Naive thymus-derived CD4-positive, alpha-beta T cell (primary cell): ENCODE data around the gene TRAM2. TPM values are rescaled to one million over a fixed set of nuclear protein-coding genes. Genes with fewer than 3 reads are reported as not detected.

ENCODE experiments used
- ATAC-seq: fragments of 150-1000 bp; cut with Tn5 transposase; 2 replicates; pipeline ENCODE4 v1.10.0; 2021; ENCODE audit warnings: mild to moderate bottlenecking, moderate library complexity
- CTCF ChIA-PET: fragments of 350-600 bp; sonication (Branson Sonifier 250); formaldehyde crosslinking; loops from one replicate; lab custom pipeline; 2021; ENCODE audit warnings: antibody characterized with exemption; lab: Charles Lee
- POLR2A ChIA-PET: fragments of 350-600 bp; sonication (Branson Sonifier 250); formaldehyde crosslinking; loops from one replicate; lab custom pipeline; 2021; ENCODE audit warnings: antibody characterized with exemption, inconsistent platforms; lab: Charles Lee
- DNase-seq, 9 donors: peaks; one replicate each; pipeline versions ENCODE4 v3.0.0 to v3.0.0-alpha.2; 2020 to 2022; ENCODE audit warnings: mixed read lengths in 1 of 9
- H3K27ac ChIP-seq: one replicate; pipeline ENCODE4 v1.7.0; 2013; ENCODE audit warnings: mild to moderate bottlenecking, low read depth, low read length, moderate library complexity
- H3K27me3 ChIP-seq, 2 donors: one replicate each; pipeline ENCODE4 v1.7.0; 2013; ENCODE audit warnings: low read length in 2 of 2, mild to moderate bottlenecking in 2 of 2, moderate library complexity in 2 of 2; ENCODE audit not compliant: control insufficient read depth in 2 of 2, insufficient read depth in 2 of 2
- H3K36me3 ChIP-seq, 3 experiments: 1 replicate in 2 of 3; 2 replicates in 1 of 3; pipeline ENCODE4 v1.7.0; 2013; ENCODE audit warnings: low read length in 3 of 3, mild to moderate bottlenecking in 3 of 3, moderate library complexity in 1 of 3; ENCODE audit not compliant: insufficient read depth in 3 of 3, control insufficient read depth in 2 of 3
- H3K4me1 ChIP-seq, 2 donors: one replicate each; pipeline ENCODE4 v1.7.0; 2013; ENCODE audit warnings: low read length in 2 of 2, mild to moderate bottlenecking in 2 of 2, moderate library complexity in 1 of 2; ENCODE audit not compliant: control insufficient read depth in 2 of 2, insufficient read depth in 2 of 2
- H3K4me3 ChIP-seq: 2 replicates; pipeline ENCODE4 v1.7.0; 2013; ENCODE audit warnings: mild to moderate bottlenecking, low read length
- H3K9me3 ChIP-seq, 3 experiments: 1 replicate in 2 of 3; 2 replicates in 1 of 3; pipeline ENCODE4 v1.7.0; 2013; ENCODE audit warnings: low read length in 3 of 3; ENCODE audit not compliant: control insufficient read depth in 2 of 3
- H3K27ac Mint-ChIP-seq, 9 donors: one replicate each; pipeline ENCODE4 v1.8.0; 2020 to 2022; ENCODE audit warnings: mixed read lengths in 9 of 9, mild to moderate bottlenecking in 8 of 9, moderate library complexity in 5 of 9, inconsistent platforms in 2 of 9
- H3K27me3 Mint-ChIP-seq, 5 donors: one replicate each; pipeline ENCODE4 v1.8.0; 2021 to 2022; ENCODE audit warnings: mixed read lengths in 5 of 5, mild to moderate bottlenecking in 1 of 5
- H3K36me3 Mint-ChIP-seq, 5 donors: one replicate each; pipeline ENCODE4 v1.8.0; 2020 to 2022; ENCODE audit warnings: mixed read lengths in 5 of 5, mild to moderate bottlenecking in 3 of 5, inconsistent platforms in 1 of 5
- H3K4me1 Mint-ChIP-seq, 7 donors: one replicate each; pipeline ENCODE4 v1.8.0; 2020 to 2022; ENCODE audit warnings: mixed read lengths in 7 of 7, mild to moderate bottlenecking in 3 of 7, inconsistent platforms in 1 of 7
- H3K4me3 Mint-ChIP-seq, 10 donors: one replicate each; pipeline ENCODE4 v1.8.0; 2020 to 2022; ENCODE audit warnings: mild to moderate bottlenecking in 10 of 10, mixed read lengths in 10 of 10, moderate library complexity in 6 of 10, inconsistent platforms in 2 of 10
- H3K9me3 Mint-ChIP-seq, 11 donors: one replicate each; pipeline ENCODE4 v1.8.0; 2020 to 2022; ENCODE audit warnings: mixed read lengths in 11 of 11, mild to moderate bottlenecking in 4 of 11, inconsistent platforms in 1 of 11, moderate library complexity in 1 of 11
- intact Hi-C, 2 donors: fragments of 100-400 bp; cut with micrococcal nuclease; formaldehyde crosslinking; loops; one replicate each; pipeline ENCODE4 v1.15.1; 2023
- polyA plus RNA-seq, 2 donors: library from polyadenylated mRNA; unstranded; fragments of 300-500 nt; fragmentation: Illumina TruSeq; gene quantifications; one replicate each; pipeline ENCODE4 v1.2.3, GENCODE V29; 2021
- total RNA-seq, 6 experiments: library from RNA in 5 of 6; stranded (reverse) in 5 of 6; gene quantifications; 1 replicate in 5 of 6; 2 replicates in 1 of 6; pipeline ENCODE4 v1.2.3 and lab custom pipeline; 2021 to 2026

The TRAM2 gene
- total and polyA plus RNA-seq, 7 experiments from 2014 or later = 3.2 to 10.9 (median 10.3) TPM

- no peak overlapping the region for H3K27ac Mint-ChIP-seq
- no peaks in the 10 kb centered on the region for H3K9me3 ChIP-seq
- no peak overlapping the region for H3K4me3 ChIP-seq
- H3K36me3 Mint-ChIP-seq = no peaks in the 10 kb centered on the region
- H3K9me3 Mint-ChIP-seq = no peaks in the 10 kb centered on the region
- no peak for ATAC-seq
- CTCF ChIA-PET = no interaction called here
- H3K36me3 ChIP-seq = no peaks in the 10 kb centered on the region
- peaks cover 3 to 5% of the 10 kb centered on the region in 2 donors for H3K27me3 ChIP-seq
- no peak for DNase-seq
- H3K4me1 Mint-ChIP-seq = peaks cover 0 to 2% (median 0%) of the 10 kb centered on the region in 7 donors
- intact Hi-C loops = no loop called here
- no peak overlapping the region for H3K4me3 Mint-ChIP-seq
- POLR2A ChIA-PET = no interaction called here
- H3K4me1 ChIP-seq = no peaks in the 10 kb centered on the region
- H3K27me3 Mint-ChIP-seq = peaks cover 0 to 11% (median 8%) of the 10 kb centered on the region in 5 donors
- H3K27ac ChIP-seq = no peak overlapping the region
Observed at GRCh38 chr6:52616059-52616690, 39.3 kb upstream of the TRAM2 start.

- Mint-ChIP-seq H3K27ac (no peak overlapping the region), H3K4me3 (no peak overlapping the region), H3K4me1 (peaks cover 0 to 2% (median 0%) of the 10 kb centered on the region in 7 donors), H3K27me3 (peaks cover 0 to 18% (median 0%) of the 10 kb centered on the region in 5 donors), H3K36me3 (no peaks in the 10 kb centered on the region), H3K9me3 (peaks cover 0 to 4% (median 0%) of the 10 kb centered on the region in 11 donors)
- ChIA-PET POLR2A (no interaction called here), CTCF (no interaction called here)
- DNase-seq = no peak
- Histone ChIP-seq H3K9me3 (no peaks in the 10 kb centered on the region), H3K36me3 (no peaks in the 10 kb centered on the region), H3K27ac (no peak overlapping the region), H3K4me3 (no peak overlapping the region), H3K27me3 (peaks cover 3 to 5% of the 10 kb centered on the region in 2 donors), H3K4me1 (no peaks in the 10 kb centered on the region)
- intact Hi-C loops = no loop called here
- no peak for ATAC-seq
Observed at GRCh38 chr6:52612336-52613054, 35.6 kb upstream of the TRAM2 start.

GRCh38 chr6:52611833-52612232, 35.0 kb upstream of the TRAM2 start:
- H3K4me3 Mint-ChIP-seq = no peak overlapping the region
- ChIA-PET POLR2A (no interaction called here), CTCF (no interaction called here)
- Histone ChIP-seq H3K4me1 (no peaks in the 10 kb centered on the region), H3K36me3 (no peaks in the 10 kb centered on the region), H3K27ac (no peak overlapping the region), H3K4me3 (no peak overlapping the region), H3K27me3 (peaks cover 3 to 5% of the 10 kb centered on the region in 2 donors), H3K9me3 (no peaks in the 10 kb centered on the region)
- peaks cover 0 to 2% (median 0%) of the 10 kb centered on the region in 7 donors for H3K4me1 Mint-ChIP-seq
- ATAC-seq (no peak), DNase-seq (no peak)
- peaks cover 0 to 4% (median 0%) of the 10 kb centered on the region in 11 donors for H3K9me3 Mint-ChIP-seq
- intact Hi-C loops = no loop called here
- peaks cover 0 to 16% (median 0%) of the 10 kb centered on the region in 5 donors for H3K27me3 Mint-ChIP-seq
- no peaks in the 10 kb centered on the region for H3K36me3 Mint-ChIP-seq
- no peak overlapping the region for H3K27ac Mint-ChIP-seq

- peaks cover 0 to 7% (median 0%) of the 10 kb centered on the region in 11 donors for H3K9me3 Mint-ChIP-seq
- H3K4me1 Mint-ChIP-seq = peaks cover 0 to 2% (median 0%) of the 10 kb centered on the region in 7 donors
- Histone ChIP-seq H3K36me3 (no peaks in the 10 kb centered on the region), H3K4me3 (no peak overlapping the region), H3K27ac (no peak overlapping the region), H3K4me1 (no peaks in the 10 kb centered on the region), H3K9me3 (no peaks in the 10 kb centered on the region), H3K27me3 (peaks cover 3 to 5% of the 10 kb centered on the region in 2 donors)
- ChIA-PET CTCF (no interaction called here), POLR2A (no interaction called here)
- ATAC-seq = no peak
- DNase-seq = no peak
- H3K27me3 Mint-ChIP-seq = peaks cover 0 to 22% (median 4%) of the 10 kb centered on the region in 5 donors
- intact Hi-C loops = no loop called here
- H3K27ac Mint-ChIP-seq = no peak overlapping the region
- H3K36me3 Mint-ChIP-seq = no peaks in the 10 kb centered on the region
- no peak overlapping the region for H3K4me3 Mint-ChIP-seq
Observed at GRCh38 chr6:52610745-52611355, 34.0 kb upstream of the TRAM2 start.

GRCh38 chr6:52610011-52610410, 33.2 kb upstream of the TRAM2 start:
- Histone ChIP-seq H3K36me3 (no peaks in the 10 kb centered on the region), H3K4me3 (no peak overlapping the region), H3K9me3 (no peaks in the 10 kb centered on the region), H3K27ac (no peak overlapping the region), H3K4me1 (no peaks in the 10 kb centered on the region), H3K27me3 (peaks cover 3 to 5% of the 10 kb centered on the region in 2 donors)
- CTCF ChIA-PET = interaction anchor here (0.7 kb wide), 1 partner anchor 176 kb away, joined by 3 read pairs; no protein-coding TSS in a partner anchor
- DNase-seq = no peak
- Mint-ChIP-seq H3K4me1 (peaks cover 0 to 2% (median 0%) of the 10 kb centered on the region in 7 donors), H3K36me3 (no peaks in the 10 kb centered on the region), H3K4me3 (no peak overlapping the region), H3K27me3 (peaks cover 0 to 22% (median 4%) of the 10 kb centered on the region in 5 donors), H3K9me3 (peaks cover 0 to 7% (median 0%) of the 10 kb centered on the region in 11 donors), H3K27ac (peak overlapping the region in 1 of 9 donors; percentile 0)
- no peak for ATAC-seq
- POLR2A ChIA-PET = no interaction called here
- intact Hi-C loops = no loop called here

GRCh38 chr6:52605610-52606185, 28.8 kb upstream of the TRAM2 start:
- H3K27ac ChIP-seq = no peak overlapping the region
- peaks cover 0 to 31% (median 8%) of the 10 kb centered on the region in 5 donors for H3K27me3 Mint-ChIP-seq

More at GRCh38 chr6:52605610-52606185, 28.8 kb upstream of the TRAM2 start:
- Mint-ChIP-seq H3K9me3 (peaks cover 0 to 7% (median 0%) of the 10 kb centered on the region in 11 donors), H3K27ac (no peak overlapping the region), H3K36me3 (no peaks in the 10 kb centered on the region), H3K4me1 (peaks cover 0 to 5% (median 0%) of the 10 kb centered on the region in 7 donors), H3K4me3 (no peak overlapping the region)
- ChIA-PET POLR2A (no interaction called here), CTCF (no interaction called here)
- Histone ChIP-seq H3K36me3 (no peaks in the 10 kb centered on the region), H3K9me3 (no peaks in the 10 kb centered on the region), H3K4me3 (no peak overlapping the region), H3K4me1 (no peaks in the 10 kb centered on the region), H3K27me3 (no peaks in the 10 kb centered on the region)
- no peak for ATAC-seq
- intact Hi-C loops = no loop called here
- DNase-seq = no peak
